Parathyroid adenoma (tissue), 2 donors: Measurements from ENCODE around the gene ITCH.
"Not testable (repeated sequence)": the region's sequence is repeated elsewhere in the genome, so short reads cannot be mapped to it uniquely, and the experiment has no call there.

Experiments used
- H2AFZ ChIP-seq: fragments of 300-600 bp; sonication (generic); one replicate; pipeline ENCODE4 v1.7.0; 2017; ENCODE audit warnings: antibody characterized with exemption, mild to moderate bottlenecking
- H3K27ac ChIP-seq: fragments of 300-600 bp; sonication (generic); one replicate; pipeline ENCODE4 v1.7.0; 2017
- H3K27me3 ChIP-seq: fragments of 300-600 bp; sonication (generic); one replicate; pipeline ENCODE4 v1.7.0; 2017; ENCODE audit warnings: low read length; ENCODE audit not compliant: control insufficient read depth, insufficient read depth
- H3K36me3 ChIP-seq: fragments of 300-600 bp; sonication (generic); one replicate; pipeline ENCODE4 v1.7.0; 2017; ENCODE audit warnings: low read length; ENCODE audit not compliant: control insufficient read depth, insufficient read depth
- H3K4me1 ChIP-seq: fragments of 300-600 bp; sonication (generic); one replicate; pipeline ENCODE4 v1.7.0; 2017; ENCODE audit warnings: control low read depth
- H3K4me2 ChIP-seq: fragments of 300-600 bp; sonication (generic); one replicate; pipeline ENCODE4 v1.7.0; 2017; ENCODE audit warnings: low read length
- H3K4me3 ChIP-seq: fragments of 300-600 bp; sonication (generic); one replicate; pipeline ENCODE4 v1.7.0; 2017; ENCODE audit warnings: low read depth, low read length
- H3K79me2 ChIP-seq: fragments of 300-600 bp; sonication (generic); one replicate; pipeline ENCODE4 v1.7.0; 2017; ENCODE audit warnings: control low read depth
- H3K9ac ChIP-seq: fragments of 300-600 bp; sonication (generic); one replicate; pipeline ENCODE4 v1.7.0; 2017; ENCODE audit warnings: mild to moderate bottlenecking
- H3K9me3 ChIP-seq: fragments of 300-600 bp; sonication (generic); one replicate; pipeline ENCODE4 v1.7.0; 2017; ENCODE audit warnings: low read length; ENCODE audit not compliant: control insufficient read depth
- TF ChIP-seq, protein P1 (sequence below): fragments of 300-600 bp; sonication (generic); IDR thresholded peaks from one replicate; pipeline ENCODE4 v1.7.0; 2017; ENCODE audit warnings: antibody characterized with exemption, mild to moderate bottlenecking
- donor health status: primary hyperparathyroidism.

The ITCH gene

DNA sequence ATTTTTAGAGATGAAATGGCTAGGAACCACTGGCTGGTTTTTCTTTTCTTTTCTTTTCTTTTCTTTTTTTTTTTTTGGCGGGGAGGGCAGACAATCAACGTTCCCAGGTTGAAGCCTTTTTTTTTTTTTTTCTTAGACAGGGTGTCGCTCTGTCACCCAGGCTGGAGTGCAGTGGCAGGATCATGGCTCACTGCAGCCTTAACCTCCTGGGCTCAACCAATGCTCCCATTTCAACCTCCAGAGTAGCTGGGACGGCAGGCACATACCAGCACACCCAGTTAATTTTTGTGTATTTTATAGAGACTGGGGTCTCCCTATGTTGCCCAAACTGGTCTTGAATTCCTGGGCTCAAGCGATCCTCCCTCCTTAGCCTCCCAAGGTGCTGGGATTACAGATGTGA is 18.8 kb upstream of the ITCH start:
- TF ChIP-seq, protein P1, sequence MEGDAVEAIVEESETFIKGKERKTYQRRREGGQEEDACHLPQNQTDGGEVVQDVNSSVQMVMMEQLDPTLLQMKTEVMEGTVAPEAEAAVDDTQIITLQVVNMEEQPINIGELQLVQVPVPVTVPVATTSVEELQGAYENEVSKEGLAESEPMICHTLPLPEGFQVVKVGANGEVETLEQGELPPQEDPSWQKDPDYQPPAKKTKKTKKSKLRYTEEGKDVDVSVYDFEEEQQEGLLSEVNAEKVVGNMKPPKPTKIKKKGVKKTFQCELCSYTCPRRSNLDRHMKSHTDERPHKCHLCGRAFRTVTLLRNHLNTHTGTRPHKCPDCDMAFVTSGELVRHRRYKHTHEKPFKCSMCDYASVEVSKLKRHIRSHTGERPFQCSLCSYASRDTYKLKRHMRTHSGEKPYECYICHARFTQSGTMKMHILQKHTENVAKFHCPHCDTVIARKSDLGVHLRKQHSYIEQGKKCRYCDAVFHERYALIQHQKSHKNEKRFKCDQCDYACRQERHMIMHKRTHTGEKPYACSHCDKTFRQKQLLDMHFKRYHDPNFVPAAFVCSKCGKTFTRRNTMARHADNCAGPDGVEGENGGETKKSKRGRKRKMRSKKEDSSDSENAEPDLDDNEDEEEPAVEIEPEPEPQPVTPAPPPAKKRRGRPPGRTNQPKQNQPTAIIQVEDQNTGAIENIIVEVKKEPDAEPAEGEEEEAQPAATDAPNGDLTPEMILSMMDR = no peak
- Histone ChIP-seq H3K27me3 (no peaks in the 10 kb centered on the region), H3K4me1 (no peaks in the 10 kb centered on the region), H3K9ac (no peak overlapping the region), H3K4me3 (no peak overlapping the region), H3K9me3 (no peaks in the 10 kb centered on the region), H3K4me2 (no peak overlapping the region), H3K27ac (no peak overlapping the region), H3K79me2 (no peaks in the 10 kb centered on the region), H3K36me3 (no peaks in the 10 kb centered on the region), H2AFZ (no peak overlapping the region)

DNA sequence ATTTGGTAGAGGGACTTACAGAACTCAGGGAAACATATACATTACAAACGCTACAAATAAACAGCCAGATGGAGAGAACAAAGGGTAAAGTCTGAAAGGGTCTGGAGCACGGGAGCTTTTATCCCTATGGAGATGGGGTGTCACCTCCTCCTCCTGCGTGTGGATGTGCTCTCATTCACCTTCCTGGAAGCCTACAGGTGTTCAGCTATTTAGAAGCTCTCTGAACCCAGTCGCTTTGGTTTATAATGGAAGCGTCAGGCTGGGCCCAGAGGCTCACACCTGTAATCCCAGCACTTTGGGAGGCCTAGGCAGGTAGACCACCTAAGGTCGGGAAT is 17.7 kb upstream of the ITCH start:
- TF ChIP-seq, protein P1 = no peak
- Histone ChIP-seq H3K27me3 (no peaks in the 10 kb centered on the region), H3K27ac (no peak overlapping the region), H3K9me3 (no peaks in the 10 kb centered on the region), H3K36me3 (no peaks in the 10 kb centered on the region), H3K4me2 (no peak overlapping the region), H3K9ac (no peak overlapping the region), H3K4me3 (no peak overlapping the region), H3K79me2 (no peaks in the 10 kb centered on the region), H2AFZ (no peak overlapping the region), H3K4me1 (no peaks in the 10 kb centered on the region)

DNA sequence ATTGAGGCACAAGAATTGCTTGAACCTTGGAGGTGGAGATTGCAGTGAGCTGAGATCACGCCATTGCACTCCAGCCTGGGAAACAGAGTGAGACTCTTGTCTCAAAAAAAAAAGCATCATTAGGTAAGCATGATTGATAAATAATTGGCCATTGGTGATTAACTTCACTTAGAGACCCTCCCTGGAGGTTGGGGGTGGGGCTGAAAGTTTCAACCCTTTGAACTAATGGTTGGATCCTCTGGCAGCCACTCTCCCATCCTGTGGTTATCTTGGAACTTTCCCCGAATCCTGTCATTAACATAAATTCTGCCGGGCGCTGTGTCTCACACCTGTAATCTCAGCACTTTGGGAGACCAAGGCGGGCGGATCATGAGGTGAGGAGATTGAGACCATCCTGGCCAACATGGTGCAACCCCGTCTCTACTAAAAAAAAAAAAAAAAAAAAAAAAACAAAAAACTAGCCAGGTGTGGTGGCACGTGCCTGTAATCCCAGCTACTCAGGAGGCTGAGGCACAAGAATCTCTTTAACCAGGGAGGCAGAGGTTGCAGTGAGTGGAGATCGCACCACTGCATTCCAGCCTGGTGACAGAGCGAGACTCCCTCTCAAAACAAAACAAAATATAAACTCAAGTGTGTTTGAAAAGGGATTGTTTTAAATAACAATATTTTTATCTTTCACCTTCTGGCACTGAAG is 17.1 kb upstream of the ITCH start:
- H3K4me1 ChIP-seq, H3K9ac ChIP-seq: not testable (repeated sequence)

DNA sequence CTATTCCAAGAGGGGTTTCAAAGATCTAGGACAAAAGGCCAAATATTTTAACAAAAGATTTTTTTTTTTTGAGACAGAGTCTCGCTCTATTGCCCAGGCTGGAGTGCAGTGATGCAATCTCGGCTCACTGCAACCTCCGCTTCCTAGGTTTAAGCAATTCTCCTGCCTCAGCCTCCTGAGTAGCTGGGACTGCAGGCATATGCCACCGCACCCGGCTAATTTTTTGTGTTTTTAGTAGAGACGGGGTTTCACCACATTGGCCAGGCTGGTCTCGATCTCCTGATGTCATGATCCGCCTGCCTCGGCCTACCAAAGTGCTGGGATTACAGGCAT is 16.6 kb upstream of the ITCH start:
- H3K79me2 ChIP-seq, H3K36me3 ChIP-seq, H3K27me3 ChIP-seq, H3K4me1 ChIP-seq, H3K27ac ChIP-seq, H3K9me3 ChIP-seq, H2AFZ ChIP-seq, H3K9ac ChIP-seq, H3K4me3 ChIP-seq, H3K4me2 ChIP-seq: not testable (repeated sequence)

More for the DNA sequence above, 17.1 kb upstream of the ITCH start:
- not testable (repeated sequence) for H3K27ac ChIP-seq, H3K27me3 ChIP-seq, H3K4me3 ChIP-seq, H3K36me3 ChIP-seq, H3K79me2 ChIP-seq, H2AFZ ChIP-seq, H3K9me3 ChIP-seq, H3K4me2 ChIP-seq

DNA sequence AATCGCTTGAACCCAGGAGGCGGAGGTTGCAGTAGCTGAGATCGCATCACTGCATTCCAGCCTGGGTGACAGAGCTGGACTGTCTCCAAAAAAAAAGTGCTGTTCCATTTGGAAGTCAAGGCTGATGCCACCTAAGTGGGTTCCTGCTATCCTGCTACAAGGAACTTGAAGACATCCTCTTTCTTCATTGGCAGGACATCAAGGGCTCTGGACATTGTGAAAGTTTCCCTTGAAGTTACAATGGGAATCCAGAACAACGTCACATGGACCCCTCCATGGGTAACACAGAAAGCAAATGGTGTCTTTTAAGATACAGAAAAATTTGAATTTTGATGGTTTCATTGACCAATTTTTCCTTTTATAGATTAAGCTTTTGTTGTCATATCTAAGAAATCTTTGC is 15.5 kb upstream of the ITCH start:
- Histone ChIP-seq H3K9me3 (no peaks in the 10 kb centered on the region), H3K4me2 (no peak overlapping the region), H3K4me1 (no peaks in the 10 kb centered on the region), H3K27me3 (no peaks in the 10 kb centered on the region), H3K27ac (no peak overlapping the region), H3K4me3 (no peak overlapping the region), H2AFZ (no peak overlapping the region), H3K9ac (no peak overlapping the region), H3K36me3 (no peaks in the 10 kb centered on the region), H3K79me2 (no peaks in the 10 kb centered on the region)
- TF ChIP-seq, protein P1 = no peak

DNA sequence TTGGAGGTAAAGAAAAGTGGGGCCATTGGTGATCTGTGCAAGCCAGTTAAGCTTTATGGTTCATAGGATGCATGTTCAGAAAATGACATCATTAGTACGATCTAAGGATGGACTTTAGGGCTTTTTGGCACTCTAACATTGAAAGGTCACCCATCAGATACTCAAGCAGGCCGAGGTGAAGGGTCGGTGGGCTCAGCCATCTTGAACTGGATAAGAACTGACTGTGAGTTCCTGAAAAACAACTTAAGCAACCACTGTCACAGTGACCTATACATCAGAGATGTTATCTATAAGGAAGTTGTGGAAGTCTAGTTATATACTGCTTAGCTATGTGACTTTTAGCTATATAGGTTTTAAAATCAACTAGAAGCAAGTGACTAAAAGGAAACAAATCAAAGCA is 13.0 kb upstream of the ITCH start:
- Histone ChIP-seq H3K27me3 (no peaks in the 10 kb centered on the region), H3K27ac (no peak overlapping the region), H3K9me3 (no peaks in the 10 kb centered on the region), H3K4me1 (no peaks in the 10 kb centered on the region), H2AFZ (no peak overlapping the region), H3K9ac (no peak overlapping the region), H3K36me3 (no peaks in the 10 kb centered on the region), H3K79me2 (no peaks in the 10 kb centered on the region), H3K4me2 (no peak overlapping the region), H3K4me3 (no peak overlapping the region)
- TF ChIP-seq, protein P1 = no peak

DNA sequence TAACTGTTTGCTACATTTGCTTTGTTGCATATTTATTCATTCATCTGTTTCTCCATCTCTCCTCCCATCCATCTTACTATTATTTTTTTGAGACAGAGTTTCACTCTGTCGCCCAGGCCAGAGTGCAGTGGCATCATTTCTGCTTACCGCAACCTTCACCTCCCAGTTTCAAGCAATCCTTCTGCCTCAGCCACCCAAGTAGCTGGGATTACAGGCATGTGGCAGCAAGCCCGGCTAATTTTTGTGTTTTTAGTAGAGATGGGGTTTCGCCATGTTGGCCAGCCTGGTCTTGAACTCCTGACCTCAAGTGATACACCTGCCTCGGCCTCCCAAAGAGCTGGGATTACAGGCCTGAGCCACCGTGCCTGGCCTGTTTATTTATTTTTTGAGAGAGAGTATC is 9.6 kb upstream of the ITCH start:
- not testable (repeated sequence) for H3K36me3 ChIP-seq, H3K9ac ChIP-seq, H3K27me3 ChIP-seq, H3K4me3 ChIP-seq, H2AFZ ChIP-seq, H3K79me2 ChIP-seq, H3K4me2 ChIP-seq, H3K9me3 ChIP-seq, H3K27ac ChIP-seq, H3K4me1 ChIP-seq
